Common myeloid progenitor, CD34-positive (primary cell): ENCODE results near the gene QRFP.

Experiments
- CTCF ChIA-PET: fragments of 350-600 bp; sonication (Branson Sonifier 250); formaldehyde crosslinking; loops from one replicate; lab custom pipeline; 2021; ENCODE audit warnings: antibody characterized with exemption; lab: Charles Lee
- POLR2A ChIA-PET: fragments of 350-600 bp; sonication (Branson Sonifier 250); formaldehyde crosslinking; loops from one replicate; lab custom pipeline; 2021; ENCODE audit warnings: antibody characterized with exemption; lab: Charles Lee
- DNase-seq, 3 donors: peaks; one replicate each; pipeline versions ENCODE4 v3.0.0 to v3.0.0-alpha.2; 2013
- H3K27ac ChIP-seq, 2 experiments: 1 replicate in 1 of 2; 2 replicates in 1 of 2; pipeline ENCODE4 v1.7.0; 2013; ENCODE audit warnings: inconsistent platforms in 2 of 2, low read length in 2 of 2, mild to moderate bottlenecking in 2 of 2, low read depth in 1 of 2, moderate library complexity in 1 of 2; ENCODE audit not compliant: severe bottlenecking in 2 of 2, insufficient read depth in 1 of 2, poor library complexity in 1 of 2
- H3K27me3 ChIP-seq, 5 experiments: replicated peaks in 2 of 5; 1 replicate in 3 of 5; 2 replicates in 2 of 5; pipeline versions ENCODE4 v1.6.1 to v1.7.0; 2013; ENCODE audit warnings: low read length in 4 of 5, mild to moderate bottlenecking in 2 of 5, moderate library complexity in 2 of 5, inconsistent platforms in 1 of 5; ENCODE audit not compliant: insufficient read depth in 5 of 5, control insufficient read depth in 4 of 5
- H3K36me3 ChIP-seq, 4 experiments: 1 replicate in 2 of 4; 2 replicates in 2 of 4; pipeline versions ENCODE4 v1.6.1 to v1.7.0; 2013; ENCODE audit warnings: low read length in 3 of 4, control low read depth in 1 of 4, mild to moderate bottlenecking in 1 of 4; ENCODE audit not compliant: control insufficient read depth in 4 of 4, insufficient read depth in 4 of 4
- H3K4me1 ChIP-seq, 4 experiments: 1 replicate in 3 of 4; 2 replicates in 1 of 4; pipeline versions ENCODE4 v1.6.1 to v1.7.1; 2013; ENCODE audit warnings: low read length in 3 of 4, mild to moderate bottlenecking in 3 of 4, control low read depth in 1 of 4, inconsistent platforms in 1 of 4, moderate library complexity in 1 of 4; ENCODE audit not compliant: control insufficient read depth in 4 of 4, insufficient read depth in 4 of 4; ENCODE audit errors: control extremely low read depth in 1 of 4
- H3K4me3 ChIP-seq, 7 experiments: 1 replicate in 4 of 7; 2 replicates in 3 of 7; pipeline versions ENCODE4 v1.5.1 to v1.7.0; 2013; ENCODE audit warnings: mild to moderate bottlenecking in 7 of 7, low read length in 6 of 7, moderate library complexity in 6 of 7, inconsistent platforms in 2 of 7, low read depth in 2 of 7, control low read depth in 1 of 7; ENCODE audit not compliant: insufficient read depth in 4 of 7, control insufficient read depth in 1 of 7; ENCODE audit errors: extremely low read depth in 1 of 7
- H3K9me3 ChIP-seq, 5 experiments: 1 replicate in 4 of 5; 2 replicates in 1 of 5; pipeline versions ENCODE4 v1.6.1 to v1.7.1; 2013; ENCODE audit warnings: low read length in 4 of 5, mild to moderate bottlenecking in 2 of 5, inconsistent platforms in 1 of 5, low read depth in 1 of 5, moderate library complexity in 1 of 5; ENCODE audit not compliant: control insufficient read depth in 4 of 5, insufficient read depth in 2 of 5; ENCODE audit errors: control extremely low read depth in 1 of 5
- WGBS: methylation state at CpG from one replicate; pipeline ENCODE4 v1.1.5; 2013; ENCODE audit not compliant: insufficient coverage; 5-methylcytosine and 5-hydroxymethylcytosine counted together

Gene QRFP

DNA sequence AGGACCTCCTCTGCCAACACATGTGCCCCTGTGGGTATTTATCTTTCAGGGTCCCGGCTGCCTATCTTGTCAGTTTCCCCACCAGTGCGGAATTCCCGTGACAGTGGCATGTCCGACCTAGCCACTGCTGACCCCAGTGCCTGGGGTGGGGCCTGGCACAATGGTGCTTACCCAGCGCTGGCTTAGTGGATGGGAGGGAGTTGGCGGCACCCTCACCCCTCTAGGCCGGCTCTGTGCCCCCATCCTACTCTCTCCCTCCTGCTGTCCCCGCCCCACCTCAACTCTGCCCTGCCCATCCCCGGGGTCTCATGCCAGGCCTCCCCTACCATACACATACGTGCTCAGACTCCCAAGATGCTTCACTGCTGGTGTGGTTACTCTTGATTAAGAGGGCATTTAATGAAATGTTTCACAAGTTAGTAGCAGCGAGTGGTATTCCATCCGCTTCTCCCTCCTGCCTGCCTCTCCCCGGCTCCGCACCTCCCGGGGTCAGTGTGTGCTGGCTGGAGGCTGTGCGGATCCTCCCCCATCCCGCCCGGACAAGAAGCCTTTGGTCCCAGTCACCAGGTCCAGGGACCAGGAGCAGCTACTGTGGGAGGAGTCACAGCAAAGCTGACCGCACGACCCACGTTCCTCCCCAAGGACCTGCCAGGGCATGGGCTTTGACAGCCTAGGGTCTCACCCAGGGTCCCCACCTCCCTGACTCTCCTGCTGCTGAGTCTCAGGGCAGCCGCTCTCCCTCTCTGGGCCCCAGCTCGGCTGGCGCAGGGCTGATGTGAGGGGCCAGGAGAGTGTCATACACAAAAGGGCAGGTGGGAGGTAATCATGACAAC lies 9.5 kb upstream of the QRFP start:
- no peaks in the 10 kb centered on the region for H3K36me3 ChIP-seq
- POLR2A ChIA-PET = no interaction called here
- no peaks in the 10 kb centered on the region for H3K9me3 ChIP-seq
- no peak overlapping the region for H3K4me3 ChIP-seq
- DNase-seq = no peak
- H3K4me1 ChIP-seq = peaks cover 0 to 7% (median 3%) of the 10 kb centered on the region in 4 experiments
- WGBS = 94% methylated on average over 16 of the region's 24 CpGs
- H3K27me3 ChIP-seq = peaks cover 0 to under 1% (median 0%) of the 10 kb centered on the region in 5 experiments
- H3K27ac ChIP-seq = no peak overlapping the region
- CTCF ChIA-PET = interaction anchor here (1.0 kb wide), 1 partner anchor 8 kb away, joined by 3 read pairs; no protein-coding TSS in a partner anchor

DNA sequence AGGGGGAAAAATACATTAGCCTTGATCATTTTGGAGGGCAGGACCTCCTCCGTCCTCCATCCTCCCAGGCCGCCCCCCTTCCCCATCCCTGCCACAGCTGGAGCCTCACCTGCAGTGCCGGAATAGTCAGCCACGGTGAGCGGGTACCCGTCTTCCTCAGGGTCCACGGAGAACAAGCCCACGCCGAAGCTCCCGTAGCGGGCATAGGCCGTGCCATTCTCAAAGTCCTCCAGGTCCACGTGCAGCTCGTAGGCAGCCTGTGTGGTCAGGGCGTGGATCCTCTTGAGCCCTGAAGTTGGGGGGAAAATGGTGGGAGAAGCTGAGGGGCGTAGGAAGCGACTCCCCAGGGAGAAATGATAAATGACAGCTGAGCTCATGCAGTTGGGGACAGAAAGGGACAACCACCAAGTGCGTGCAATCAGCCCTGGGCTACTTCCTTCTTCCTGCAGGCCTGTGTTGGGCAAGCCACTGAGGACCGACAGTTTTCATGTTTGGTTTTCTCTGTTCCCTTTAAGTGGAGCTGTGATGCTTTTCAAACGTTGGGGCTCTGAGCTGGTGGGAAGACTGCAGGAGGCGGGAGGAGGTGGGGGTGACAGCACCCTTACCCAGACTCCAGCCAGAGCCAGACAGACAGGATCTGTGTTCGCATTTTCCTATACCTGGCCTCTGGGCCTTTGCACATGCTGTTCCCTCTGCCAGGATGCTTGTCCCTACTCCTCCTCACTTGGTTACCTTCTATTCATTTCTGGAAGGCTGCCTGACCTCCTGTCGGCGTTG lies 8.7 kb upstream of the QRFP start:
- H3K9me3 ChIP-seq = no peaks in the 10 kb centered on the region
- DNase-seq = no peak
- ChIA-PET CTCF (interaction anchor here (1.1 kb wide), 1 partner anchor 94 kb away, joined by 3 read pairs; no protein-coding TSS in a partner anchor), POLR2A (no interaction called here)
- no peaks in the 10 kb centered on the region for H3K36me3 ChIP-seq
- H3K27ac ChIP-seq = no peak overlapping the region
- peaks cover 0 to 7% (median 3%) of the 10 kb centered on the region in 4 experiments for H3K4me1 ChIP-seq
- H3K27me3 ChIP-seq = peaks cover 0 to 4% (median under 1%) of the 10 kb centered on the region in 5 experiments
- WGBS = 94% methylated on average over 20 of the region's 24 CpGs
- no peak overlapping the region for H3K4me3 ChIP-seq

DNA sequence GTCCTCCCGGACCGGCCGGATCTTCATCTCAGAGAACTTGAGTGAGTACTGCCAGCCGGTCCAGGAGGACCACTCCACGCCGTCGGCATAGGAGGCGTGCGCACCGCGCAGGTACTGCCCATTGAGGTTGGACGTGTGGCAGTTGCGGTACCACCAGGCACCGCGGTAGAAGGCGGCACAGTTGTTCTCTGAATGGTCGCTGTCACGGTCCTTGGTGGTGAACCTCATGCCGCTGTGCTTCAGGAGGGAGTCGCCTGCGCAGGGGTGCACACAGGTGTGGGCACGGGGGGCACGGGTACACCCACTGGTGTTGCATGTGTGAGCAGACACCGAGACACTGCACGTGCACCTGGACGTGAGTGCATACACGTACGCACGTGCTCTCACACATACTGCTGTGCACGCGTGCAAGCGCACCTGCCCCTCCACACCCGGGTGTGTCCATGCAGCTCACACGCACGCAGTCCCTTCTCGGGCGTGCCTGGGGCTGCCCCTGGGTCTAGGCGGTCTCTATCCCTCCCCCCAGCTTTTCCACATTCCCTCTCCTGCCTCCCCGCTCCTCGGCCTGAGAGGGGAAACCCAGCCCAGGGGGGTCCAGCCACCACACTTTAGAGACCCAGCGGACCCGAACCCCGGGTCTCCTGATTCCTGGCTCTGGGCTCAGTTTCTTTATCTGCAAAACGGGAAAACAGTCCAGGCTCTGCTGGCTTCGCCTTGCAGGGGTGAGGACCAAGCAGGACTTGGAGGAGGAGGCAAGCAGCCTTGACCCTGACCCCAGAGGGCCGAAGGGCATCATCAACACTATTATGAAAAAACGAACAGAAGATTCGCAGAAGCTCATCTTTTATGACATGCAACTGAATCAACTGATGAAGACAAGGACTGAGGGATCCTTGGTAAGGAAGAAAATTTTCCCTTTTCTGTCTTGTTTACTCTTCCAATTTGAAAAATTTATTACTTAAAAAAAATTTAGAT lies 7.7 kb upstream of the QRFP start:
- H3K27ac ChIP-seq = no peak overlapping the region
- ChIA-PET POLR2A (no interaction called here), CTCF (interaction anchor here (1.1 kb wide), 1 partner anchor 95 kb away, joined by 3 read pairs; no protein-coding TSS in a partner anchor)
- DNase-seq = no peak
- 95% methylated on average over 45 of the region's 48 CpGs for WGBS
- no peak overlapping the region for H3K4me3 ChIP-seq
- peaks cover 0 to 4% (median 3%) of the 10 kb centered on the region in 5 experiments for H3K27me3 ChIP-seq
- peaks cover 0 to 7% (median 3%) of the 10 kb centered on the region in 4 experiments for H3K4me1 ChIP-seq
- H3K36me3 ChIP-seq = no peaks in the 10 kb centered on the region
- H3K9me3 ChIP-seq = no peaks in the 10 kb centered on the region

GRCh38 chr9:130903194-130904069 lies 6.8 kb upstream of the QRFP start:
- peaks cover 0 to 4% (median 3%) of the 10 kb centered on the region in 5 experiments for H3K27me3 ChIP-seq
- no peak overlapping the region for H3K4me3 ChIP-seq
- H3K27ac ChIP-seq = no peak overlapping the region
- DNase-seq = no peak
- no peaks in the 10 kb centered on the region for H3K9me3 ChIP-seq
- peaks cover 0 to 5% (median 2%) of the 10 kb centered on the region in 4 experiments for H3K4me1 ChIP-seq
- ChIA-PET POLR2A (no interaction called here), CTCF (no interaction called here)
- 88% methylated on average over 23 of the region's 25 CpGs for WGBS
- H3K36me3 ChIP-seq = no peaks in the 10 kb centered on the region

DNA sequence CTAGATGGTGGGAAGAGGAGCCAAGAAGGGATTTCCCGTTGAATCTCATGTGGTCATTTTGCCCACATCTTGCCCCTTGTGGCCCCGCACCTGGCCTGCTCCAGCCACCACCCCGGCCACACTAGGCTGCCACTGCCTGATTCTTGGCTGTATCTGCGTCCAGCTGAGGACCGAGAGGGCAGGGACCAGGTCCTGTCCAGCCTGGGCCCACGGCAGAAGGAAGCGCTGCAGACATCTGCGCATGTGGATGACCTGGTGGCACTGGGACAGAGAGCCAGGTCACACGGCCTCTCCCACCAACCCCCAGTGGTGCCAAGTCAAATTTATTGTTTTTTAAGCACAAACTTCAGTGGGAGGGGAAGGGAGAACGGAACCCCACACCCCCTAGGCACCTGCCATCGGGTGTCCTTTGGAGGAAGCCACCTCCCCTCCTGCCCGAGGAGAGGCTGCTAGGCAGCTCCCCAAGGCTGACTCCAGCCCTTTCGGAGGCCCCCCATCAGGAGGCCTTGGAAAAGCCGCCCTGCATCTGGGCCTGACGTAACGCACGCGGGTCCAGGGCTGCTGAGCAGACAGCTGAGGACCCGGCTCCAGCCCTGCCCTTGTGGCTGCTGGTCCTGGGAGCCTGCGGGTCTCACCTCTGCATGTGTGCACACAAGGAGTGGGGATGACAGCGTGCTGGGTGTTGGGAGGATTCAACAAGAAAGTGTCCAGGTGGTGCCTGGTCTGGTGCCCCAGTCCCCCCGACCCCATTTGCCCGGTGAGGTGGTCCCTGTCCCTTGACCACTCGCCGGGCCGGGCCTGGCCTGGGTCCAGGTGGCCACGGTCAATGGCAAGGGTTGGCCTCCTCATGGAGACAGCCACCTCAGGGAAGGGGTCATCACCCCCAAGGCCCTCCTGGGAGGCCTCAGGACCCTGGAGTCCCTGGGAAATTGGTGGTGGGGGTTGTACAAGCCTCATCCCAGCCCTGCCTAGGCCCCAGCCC lies 5.9 kb upstream of the QRFP start:
- ChIA-PET POLR2A (no interaction called here), CTCF (no interaction called here)
- no peaks in the 10 kb centered on the region for H3K36me3 ChIP-seq
- no peak overlapping the region for H3K27ac ChIP-seq
- no peaks in the 10 kb centered on the region for H3K9me3 ChIP-seq
- no peaks in the 10 kb centered on the region for H3K4me1 ChIP-seq
- no peak overlapping the region for H3K4me3 ChIP-seq
- DNase-seq = no peak
- peaks cover 0 to 4% (median 3%) of the 10 kb centered on the region in 5 experiments for H3K27me3 ChIP-seq
- 97% methylated on average over 23 of the region's 27 CpGs for WGBS
